ENCODE data around the gene PSMB5.

GRCh38 chr14:23023795-23024152 lies 10.9 kb downstream of the PSMB5 start:
- TF ChIP-seq CTCF (conservative IDR thresholded peaks at IDR 0.05 in 1 of 2, IDR thresholded peaks at IDR 0.05 in 1 of 2; ENCODE audit: extremely low read depth in 1 of 2, insufficient read depth in 1 of 2, low read depth in 1 of 2, low read length in 2 of 2) (no peak), EZH2 (IDR thresholded peaks at IDR 0.05; ENCODE audit: borderline replicate concordance, low read length) (no peak)
